LNCAP (cell line): Measurements from ENCODE around the gene TMPRSS13.
A peak's percentile ranks its signal among the peaks of the same experiment; 100 is the strongest.

Experiments
- CTCF ChIP-seq: fragments of 450-650 bp; IDR thresholded peaks from 2 replicates; pipeline ENCODE4 v1.5.1; 2017; ENCODE audit warnings: mild to moderate bottlenecking

TMPRSS13 gene

GRCh38 chr11:117958949-117959348, 29.7 kb upstream of the TMPRSS13 start:
- TF ChIP-seq CTCF: no peak

- no peak for TF ChIP-seq CTCF
Observed at GRCh38 chr11:117953024-117953671, 23.9 kb upstream of the TMPRSS13 start.

- no peak for TF ChIP-seq CTCF
Observed at GRCh38 chr11:117950993-117951961, 22.1 kb upstream of the TMPRSS13 start.

GRCh38 chr11:117950301-117950700, 21.1 kb upstream of the TMPRSS13 start:
- peak; percentile 29; the same call in 1 of the 2 replicates for TF ChIP-seq CTCF

- TF ChIP-seq CTCF: no peak
Observed at GRCh38 chr11:117949062-117949461, 19.9 kb upstream of the TMPRSS13 start.

- peak; percentile 88 for TF ChIP-seq CTCF
Observed at GRCh38 chr11:117946842-117947526, 17.8 kb upstream of the TMPRSS13 start.

- TF ChIP-seq CTCF: no peak
Observed at GRCh38 chr11:117946156-117946841, 17.1 kb upstream of the TMPRSS13 start.
